CD14-positive monocyte (primary cell): ENCODE results near the gene KYNU. TPM values are rescaled to one million over a fixed set of nuclear protein-coding genes. Genes with fewer than 3 reads are reported as not detected.

Experiments used
- DNase-seq, 3 donors: peaks; one replicate each; pipeline ENCODE4 v3.0.0-alpha.2; 2011 to 2022
- H2AFZ ChIP-seq: 2 replicates; pipeline ENCODE4 v1.6.0; 2012; ENCODE audit warnings: mild to moderate bottlenecking, low read depth, low read length, inconsistent platforms; ENCODE audit not compliant: insufficient read depth, poor library complexity, severe bottlenecking
- H3K27ac ChIP-seq, 2 donors: 1 replicate in 1 of 2; 2 replicates in 1 of 2; pipeline ENCODE4 v1.5.1; 2012 to 2013; ENCODE audit warnings: low read length in 2 of 2, control low read depth in 1 of 2, inconsistent platforms in 1 of 2, low read depth in 1 of 2, mild to moderate bottlenecking in 1 of 2
- H3K27me3 ChIP-seq, 2 donors: one replicate each; pipeline versions ENCODE4 v1.6.0 to v1.6.1; 2011 to 2013; ENCODE audit warnings: low read length in 2 of 2; ENCODE audit not compliant: control insufficient read depth in 2 of 2, insufficient read depth in 2 of 2
- H3K36me3 ChIP-seq, 2 donors: replicated peaks in 1 of 2; 1 replicate in 1 of 2; 2 replicates in 1 of 2; pipeline versions ENCODE4 v1.5.1 to v1.6.1; 2012 to 2013; ENCODE audit warnings: low read length in 2 of 2, control low read depth in 1 of 2, inconsistent platforms in 1 of 2, mild to moderate bottlenecking in 1 of 2; ENCODE audit not compliant: insufficient read depth in 2 of 2, control insufficient read depth in 1 of 2
- H3K4me1 ChIP-seq, 2 donors: 1 replicate in 1 of 2; 2 replicates in 1 of 2; pipeline versions ENCODE4 v1.5.1 to v1.6.1; 2012 to 2013; ENCODE audit warnings: low read length in 2 of 2, control low read depth in 1 of 2, inconsistent platforms in 1 of 2, mild to moderate bottlenecking in 1 of 2, moderate library complexity in 1 of 2; ENCODE audit not compliant: insufficient read depth in 2 of 2, control insufficient read depth in 1 of 2
- H3K4me2 ChIP-seq: replicated peaks from 2 replicates; pipeline ENCODE3; 2012; ENCODE audit warnings: low read length, moderate library complexity, mild to moderate bottlenecking; ENCODE audit not compliant: poor library complexity, severe bottlenecking; ENCODE audit errors: extremely low read depth
- H3K4me3 ChIP-seq, 3 experiments: fragments of 200-600 bp in 1 of 3; sonication (generic) in 1 of 3; replicated peaks in 1 of 3; 1 replicate in 2 of 3; 2 replicates in 1 of 3; pipeline ENCODE4 v1.5.1; 2011 to 2013; ENCODE audit warnings: low read length in 3 of 3, mild to moderate bottlenecking in 3 of 3, control low read depth in 2 of 3, low read depth in 2 of 3, inconsistent platforms in 1 of 3, moderate library complexity in 1 of 3
- H3K79me2 ChIP-seq: 2 replicates; pipeline ENCODE4 v1.6.0; 2012; ENCODE audit warnings: mild to moderate bottlenecking, control low read depth, inconsistent platforms, low read length, moderate library complexity; ENCODE audit not compliant: insufficient read depth
- H3K9ac ChIP-seq: 2 replicates; pipeline ENCODE4 v1.6.0; 2017; ENCODE audit warnings: low read length, mild to moderate bottlenecking; ENCODE audit not compliant: insufficient read depth, poor library complexity, severe bottlenecking
- H3K9me3 ChIP-seq, 2 donors: replicated peaks in 1 of 2; 1 replicate in 1 of 2; 2 replicates in 1 of 2; pipeline versions ENCODE4 v1.5.1 to v1.6.1; 2012 to 2013; ENCODE audit warnings: low read length in 2 of 2, control low read depth in 1 of 2; ENCODE audit not compliant: control insufficient read depth in 1 of 2, insufficient read depth in 1 of 2
- H4K20me1 ChIP-seq: 2 replicates; pipeline ENCODE4 v1.6.0; 2012; ENCODE audit warnings: mild to moderate bottlenecking, low read length, control low read depth, moderate library complexity; ENCODE audit not compliant: insufficient read depth
- H3K27ac Mint-ChIP-seq, 7 donors: one replicate each; pipeline ENCODE4 v1.8.0; 2020; ENCODE audit warnings: mild to moderate bottlenecking in 7 of 7, mixed read lengths in 7 of 7, moderate library complexity in 6 of 7, inconsistent platforms in 2 of 7
- H3K27me3 Mint-ChIP-seq, 3 donors: one replicate each; pipeline ENCODE4 v1.8.0; 2021 to 2022; ENCODE audit warnings: low read depth in 3 of 3, mild to moderate bottlenecking in 3 of 3, mixed read lengths in 3 of 3, moderate library complexity in 3 of 3, inconsistent platforms in 1 of 3
- H3K36me3 Mint-ChIP-seq, 2 donors: one replicate each; pipeline ENCODE4 v1.8.0; 2020; ENCODE audit warnings: mixed read lengths in 2 of 2, inconsistent platforms in 1 of 2, mild to moderate bottlenecking in 1 of 2
- H3K4me1 Mint-ChIP-seq: one replicate; pipeline ENCODE4 v1.8.0; 2020; ENCODE audit warnings: mild to moderate bottlenecking, mixed read lengths
- H3K4me3 Mint-ChIP-seq, 2 donors: one replicate each; pipeline ENCODE4 v1.8.0; 2020; ENCODE audit warnings: mild to moderate bottlenecking in 2 of 2, mixed read lengths in 2 of 2, moderate library complexity in 1 of 2
- H3K9me3 Mint-ChIP-seq, 7 donors: one replicate each; pipeline ENCODE4 v1.8.0; 2020 to 2022; ENCODE audit warnings: mixed read lengths in 7 of 7, mild to moderate bottlenecking in 6 of 7, moderate library complexity in 6 of 7, inconsistent platforms in 2 of 7
- CTCF ChIP-seq: fragments of 200-600 bp; IDR thresholded peaks from one replicate; pipeline ENCODE4 v1.8.0; 2022; ENCODE audit warnings: antibody characterized with exemption, mild to moderate bottlenecking
- WGBS: methylation state at CpG from one replicate; pipeline ENCODE4 v1.1.5; 2013; ENCODE audit warnings: missing lambda C conversion rate; ENCODE audit not compliant: insufficient coverage; 5-methylcytosine and 5-hydroxymethylcytosine counted together
- intact Hi-C, 2 donors: fragments of 100-400 bp; cut with micrococcal nuclease; formaldehyde crosslinking; loops; one replicate each; pipeline versions ENCODE4 v1.15.0 to v1.15.1; 2023
- polyA plus RNA-seq, 3 donors: library from polyadenylated mRNA; depleted of rRNA in 1 of 3; unstranded in 2 of 3; stranded (reverse) in 1 of 3; fragments of 300-500 nt in 2 of 3; fragments of >200 nt in 1 of 3; fragmentation: Illumina TruSeq in 2 of 3; gene quantifications; 1 replicate in 2 of 3; 2 replicates in 1 of 3; pipeline ENCODE4 v1.2.3, GENCODE V29; 2012 to 2021

The KYNU gene
- polyA plus RNA-seq, 3 donors, result 40.7 to 132 (median 131) TPM

- H3K9me3 Mint-ChIP-seq, result no peaks in the 10 kb centered on the region
- H3K27me3 Mint-ChIP-seq, result peaks cover 0 to 1% (median 0%) of the 10 kb centered on the region in 3 donors
- peak overlapping the region in 1 of 2 donors; percentile 35 for H3K27ac ChIP-seq
- H3K36me3 Mint-ChIP-seq, result peaks cover 0 to 5% of the 10 kb centered on the region in 2 donors
- H3K4me3 Mint-ChIP-seq, result peak overlapping the region in 1 of 2 donors; percentile 50
- no peak overlapping the region for H2AFZ ChIP-seq
- peak overlapping the region in 1 of 3 experiments; percentile 23 for H3K4me3 ChIP-seq
- peaks cover 12 to 18% of the 10 kb centered on the region in 2 donors for H3K4me1 ChIP-seq
- H3K36me3 ChIP-seq, result no peaks in the 10 kb centered on the region
- H3K9ac ChIP-seq, result no peak overlapping the region
- no peaks in the 10 kb centered on the region for H4K20me1 ChIP-seq
- no peak for TF ChIP-seq CTCF
- peak overlapping the region; percentile 38 for H3K4me2 ChIP-seq
- peak; percentile 45 to 71 (median 65) for DNase-seq
- H3K27ac Mint-ChIP-seq, result peak overlapping the region; percentile 25 to 88 (median 83)
- H3K4me1 Mint-ChIP-seq, result peaks cover 18% of the 10 kb centered on the region
- no peaks in the 10 kb centered on the region for H3K27me3 ChIP-seq
- intact Hi-C loops, result no loop called here
- H3K79me2 ChIP-seq, result no peaks in the 10 kb centered on the region
- H3K9me3 ChIP-seq, result no peaks in the 10 kb centered on the region
Measured at GRCh38 chr2:142840436-142840835, 37.0 kb upstream of the KYNU start.

- no peak for DNase-seq
- Histone ChIP-seq H4K20me1 (no peaks in the 10 kb centered on the region), H3K9me3 (no peaks in the 10 kb centered on the region), H3K4me1 (peaks cover 12 to 18% of the 10 kb centered on the region in 2 donors), H3K4me3 (no peak overlapping the region), H3K36me3 (no peaks in the 10 kb centered on the region), H3K4me2 (no peak overlapping the region), H3K9ac (no peak overlapping the region), H3K79me2 (no peaks in the 10 kb centered on the region), H3K27me3 (no peaks in the 10 kb centered on the region), H2AFZ (no peak overlapping the region), H3K27ac (no peak overlapping the region)
- peaks cover 18% of the 10 kb centered on the region for H3K4me1 Mint-ChIP-seq
- WGBS, result no CpG with 5 or more reads among the region's 2 CpGs
- H3K27ac Mint-ChIP-seq, result no peak overlapping the region
- intact Hi-C loops, result no loop called here
- peaks cover 0 to 5% of the 10 kb centered on the region in 2 donors for H3K36me3 Mint-ChIP-seq
- H3K9me3 Mint-ChIP-seq, result no peaks in the 10 kb centered on the region
- H3K27me3 Mint-ChIP-seq, result peaks cover 0 to 1% (median under 1%) of the 10 kb centered on the region in 3 donors
- no peak for TF ChIP-seq CTCF
- no peak overlapping the region for H3K4me3 Mint-ChIP-seq
Measured at GRCh38 chr2:142841788-142842187, 35.7 kb upstream of the KYNU start.
